ENCODE results near the gene MAP3K6.

DNA sequence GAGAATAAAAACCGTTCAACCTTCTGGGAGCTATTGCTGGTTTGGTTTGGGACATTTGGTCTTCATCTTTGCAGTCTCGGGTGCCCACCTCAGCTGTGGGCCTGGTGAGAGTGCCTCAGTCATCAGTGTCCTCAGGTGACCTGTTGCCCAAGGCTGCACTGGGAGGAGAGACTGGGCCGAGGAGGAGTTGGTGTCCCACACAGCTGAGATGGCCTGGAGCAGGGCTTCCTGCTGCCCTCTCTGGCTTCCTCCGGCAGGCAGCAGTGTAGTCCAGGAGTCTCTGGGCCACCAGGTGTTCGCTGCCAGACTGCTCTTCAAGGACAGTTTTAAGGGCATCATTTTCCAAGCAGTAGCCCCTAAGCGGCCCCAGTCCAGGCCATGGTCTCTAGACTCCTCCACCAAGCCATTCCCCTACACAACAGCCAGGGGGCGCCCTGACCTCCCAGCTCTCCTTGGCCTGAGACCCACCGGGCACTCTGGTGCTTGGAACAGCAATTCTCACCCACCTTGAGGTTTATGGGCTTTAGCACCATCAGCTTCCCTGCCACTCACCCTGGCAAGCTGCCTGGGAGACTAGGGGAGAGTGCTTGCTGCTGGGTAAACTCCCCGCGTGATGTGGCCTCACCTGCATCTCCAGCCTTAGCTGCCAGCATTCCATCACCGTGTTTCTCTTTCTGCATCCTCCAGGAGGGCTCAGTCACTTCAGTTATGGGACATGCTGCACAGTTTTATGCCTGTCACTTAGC lies 34.1 kb downstream of the MAP3K6 start:
- TF ChIP-seq, protein P1, sequence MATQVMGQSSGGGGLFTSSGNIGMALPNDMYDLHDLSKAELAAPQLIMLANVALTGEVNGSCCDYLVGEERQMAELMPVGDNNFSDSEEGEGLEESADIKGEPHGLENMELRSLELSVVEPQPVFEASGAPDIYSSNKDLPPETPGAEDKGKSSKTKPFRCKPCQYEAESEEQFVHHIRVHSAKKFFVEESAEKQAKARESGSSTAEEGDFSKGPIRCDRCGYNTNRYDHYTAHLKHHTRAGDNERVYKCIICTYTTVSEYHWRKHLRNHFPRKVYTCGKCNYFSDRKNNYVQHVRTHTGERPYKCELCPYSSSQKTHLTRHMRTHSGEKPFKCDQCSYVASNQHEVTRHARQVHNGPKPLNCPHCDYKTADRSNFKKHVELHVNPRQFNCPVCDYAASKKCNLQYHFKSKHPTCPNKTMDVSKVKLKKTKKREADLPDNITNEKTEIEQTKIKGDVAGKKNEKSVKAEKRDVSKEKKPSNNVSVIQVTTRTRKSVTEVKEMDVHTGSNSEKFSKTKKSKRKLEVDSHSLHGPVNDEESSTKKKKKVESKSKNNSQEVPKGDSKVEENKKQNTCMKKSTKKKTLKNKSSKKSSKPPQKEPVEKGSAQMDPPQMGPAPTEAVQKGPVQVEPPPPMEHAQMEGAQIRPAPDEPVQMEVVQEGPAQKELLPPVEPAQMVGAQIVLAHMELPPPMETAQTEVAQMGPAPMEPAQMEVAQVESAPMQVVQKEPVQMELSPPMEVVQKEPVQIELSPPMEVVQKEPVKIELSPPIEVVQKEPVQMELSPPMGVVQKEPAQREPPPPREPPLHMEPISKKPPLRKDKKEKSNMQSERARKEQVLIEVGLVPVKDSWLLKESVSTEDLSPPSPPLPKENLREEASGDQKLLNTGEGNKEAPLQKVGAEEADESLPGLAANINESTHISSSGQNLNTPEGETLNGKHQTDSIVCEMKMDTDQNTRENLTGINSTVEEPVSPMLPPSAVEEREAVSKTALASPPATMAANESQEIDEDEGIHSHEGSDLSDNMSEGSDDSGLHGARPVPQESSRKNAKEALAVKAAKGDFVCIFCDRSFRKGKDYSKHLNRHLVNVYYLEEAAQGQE (IDR thresholded peaks at IDR 0.05; ENCODE audit: low read depth) = no peak
- TF ChIP-seq EP300 (IDR thresholded peaks at IDR 0.05; ENCODE audit: borderline replicate concordance) = no peak
- no peak for TF ChIP-seq TAF1 (IDR thresholded peaks at IDR 0.05; ENCODE audit: low read depth)
- no peak for TF ChIP-seq FOXM1 (IDR thresholded peaks at IDR 0.05; ENCODE audit: borderline replicate concordance, low read depth)
- TF ChIP-seq TCF12 (IDR thresholded peaks at IDR 0.05; ENCODE audit: low read depth) = no peak
- TF ChIP-seq ZBTB7A (IDR thresholded peaks at IDR 0.05; ENCODE audit: low read depth) = no peak
- TF ChIP-seq CREB1 (IDR thresholded peaks at IDR 0.05; ENCODE audit: low read depth) = no peak
- no peak for TF ChIP-seq CEBPB (IDR thresholded peaks at IDR 0.05)

Measured in Ishikawa (cell line).